Stimulated activated CD4-positive, alpha-beta T cell treated with anti-CD3 and anti-CD28 coated beads, TNF-alpha, amount 100 ng/mL, for 48 hours (primary cell): Measurements from ENCODE around the gene FRMD4B.

Experiments used
- DNase-seq, 3 donors: peaks; one replicate each; pipeline ENCODE4 v3.0.0-alpha.2; 2020; ENCODE audit warnings: low read depth in 3 of 3

The FRMD4B gene

DNA sequence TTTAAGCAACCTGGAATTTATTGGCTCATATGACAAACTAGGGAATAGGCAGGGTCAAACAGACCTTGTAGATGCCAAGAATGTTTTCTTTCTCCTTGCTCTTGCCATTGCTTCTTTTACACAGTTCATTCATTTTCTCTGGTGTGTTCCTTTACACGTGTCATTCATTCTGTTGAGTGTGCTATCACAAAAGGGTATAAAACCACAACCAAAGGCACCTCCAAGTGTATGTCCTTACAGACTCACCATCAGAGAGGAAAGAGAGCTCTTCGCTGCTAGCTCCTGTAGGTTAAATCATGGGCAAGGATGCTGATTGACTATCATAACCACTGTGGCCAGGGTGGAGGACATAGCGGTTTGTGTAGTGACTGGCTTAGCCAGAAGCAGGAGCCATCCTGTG is 19.2 kb upstream of the FRMD4B start:
- no peak for DNase-seq

DNA sequence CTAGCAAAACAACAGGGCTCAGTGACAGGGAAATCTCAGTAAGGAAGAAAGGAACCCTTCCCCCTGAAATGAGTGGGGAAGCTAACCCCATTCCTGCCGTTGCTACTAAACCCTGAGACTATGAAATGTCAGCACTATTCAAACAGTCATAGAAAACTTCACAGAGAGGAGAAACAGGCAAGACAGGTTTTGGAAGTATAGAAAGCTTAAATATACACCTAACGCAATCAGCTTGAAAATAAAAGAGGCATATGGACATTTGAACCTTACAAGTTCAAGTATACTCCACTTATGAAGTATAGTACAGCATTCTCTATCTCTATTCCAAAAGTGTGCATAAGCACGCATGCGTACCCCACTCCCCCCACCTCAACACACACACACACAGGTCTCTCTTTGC is 17.6 kb upstream of the FRMD4B start:
- no peak for DNase-seq

DNA sequence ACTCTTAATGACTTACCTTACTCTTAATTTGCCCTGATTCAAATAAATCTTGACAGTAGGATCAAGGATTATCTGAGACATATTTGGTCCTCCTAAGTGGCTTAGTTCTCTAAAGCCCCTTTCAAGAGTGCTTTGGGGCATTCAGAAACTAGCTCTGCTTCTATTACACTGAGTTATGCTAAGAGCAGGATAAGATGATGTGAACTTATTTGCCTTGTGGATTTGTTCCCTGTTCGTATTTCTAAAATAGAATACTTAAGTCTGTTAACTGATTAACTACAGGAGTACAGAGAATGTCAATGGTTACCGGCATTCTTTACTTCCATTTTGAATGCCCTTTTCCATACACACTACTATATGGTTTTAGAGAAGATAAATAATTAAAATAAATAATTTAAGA is 14.8 kb upstream of the FRMD4B start:
- no peak for DNase-seq

DNA sequence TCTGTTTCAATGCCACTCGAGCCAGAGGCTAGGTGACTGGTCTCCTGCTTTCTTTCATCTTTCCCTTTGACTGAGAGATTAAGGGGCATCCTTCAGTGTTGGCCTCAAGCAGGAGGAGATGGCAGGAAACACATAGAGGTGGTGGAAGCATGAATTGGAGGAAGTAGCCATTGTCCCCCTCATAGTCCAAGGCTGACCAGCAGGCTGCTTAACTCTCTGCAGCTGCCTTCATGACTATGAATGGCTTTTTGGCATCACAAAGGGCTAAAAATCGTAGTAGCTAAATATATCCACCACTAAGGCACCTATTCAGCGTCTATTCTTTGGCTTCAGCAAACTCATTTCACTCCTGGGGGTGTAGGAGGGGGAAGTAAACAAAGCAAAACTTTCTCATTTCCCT is 7.0 kb upstream of the FRMD4B start:
- DNase-seq, result no peak

DNA sequence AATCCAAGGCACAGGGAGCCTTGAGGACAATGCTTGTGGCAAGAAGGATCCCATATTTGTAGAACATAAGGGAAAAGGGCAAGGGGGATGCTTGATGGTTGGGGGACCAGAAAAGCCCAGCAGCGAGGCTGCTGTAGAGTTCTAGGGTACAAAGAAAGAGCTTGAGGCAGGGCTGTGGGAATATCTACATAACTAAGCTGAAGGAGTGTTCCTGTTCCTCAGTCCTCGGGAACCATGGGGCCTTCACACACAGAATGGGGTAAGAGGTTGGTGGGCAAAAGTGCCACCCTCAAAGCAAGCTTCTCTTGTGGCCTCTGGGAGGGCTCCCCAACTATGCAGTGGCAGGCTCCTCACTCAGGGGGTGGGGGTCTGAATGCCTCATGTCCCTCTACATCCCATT is 6.5 kb upstream of the FRMD4B start:
- DNase-seq, result no peak

DNA sequence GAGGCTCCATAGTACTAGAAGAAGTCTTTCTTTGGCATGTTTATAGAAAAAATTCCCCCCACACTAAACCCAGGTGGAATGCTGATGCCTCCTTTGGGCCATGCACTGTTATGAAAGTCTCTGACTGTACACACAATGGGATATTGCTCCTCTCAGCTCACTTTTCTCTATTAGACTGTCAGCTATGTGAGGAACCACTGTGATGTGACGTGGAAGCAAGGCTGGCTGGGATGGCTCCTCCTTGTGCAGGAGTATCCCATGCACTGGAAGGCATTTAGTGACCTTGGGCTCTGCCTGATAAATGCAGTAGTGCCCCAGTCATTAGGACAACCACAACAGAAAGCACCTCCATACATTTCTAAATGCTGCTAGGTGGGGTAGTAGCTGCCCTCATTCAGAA is 5.7 kb upstream of the FRMD4B start:
- no peak for DNase-seq

DNA sequence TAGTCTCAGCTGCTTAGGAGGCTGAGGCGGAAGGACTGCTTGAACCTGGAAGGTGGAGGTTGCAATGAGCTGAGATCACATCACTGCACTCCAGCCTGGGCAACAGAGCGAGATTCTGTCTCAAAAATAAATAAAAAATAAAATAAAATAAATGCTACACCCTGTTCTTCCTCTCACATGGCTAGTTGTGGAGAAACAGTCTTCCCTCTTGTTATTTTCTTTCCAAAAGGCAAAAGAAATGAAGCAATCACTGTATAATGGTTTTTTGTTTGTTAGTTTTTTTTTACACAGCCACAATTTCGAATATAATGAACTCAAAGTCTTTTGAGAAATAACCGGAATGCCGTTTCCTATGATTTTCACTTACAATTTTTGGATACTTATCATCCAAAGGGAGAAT is 4.9 kb upstream of the FRMD4B start:
- no peak for DNase-seq

DNA sequence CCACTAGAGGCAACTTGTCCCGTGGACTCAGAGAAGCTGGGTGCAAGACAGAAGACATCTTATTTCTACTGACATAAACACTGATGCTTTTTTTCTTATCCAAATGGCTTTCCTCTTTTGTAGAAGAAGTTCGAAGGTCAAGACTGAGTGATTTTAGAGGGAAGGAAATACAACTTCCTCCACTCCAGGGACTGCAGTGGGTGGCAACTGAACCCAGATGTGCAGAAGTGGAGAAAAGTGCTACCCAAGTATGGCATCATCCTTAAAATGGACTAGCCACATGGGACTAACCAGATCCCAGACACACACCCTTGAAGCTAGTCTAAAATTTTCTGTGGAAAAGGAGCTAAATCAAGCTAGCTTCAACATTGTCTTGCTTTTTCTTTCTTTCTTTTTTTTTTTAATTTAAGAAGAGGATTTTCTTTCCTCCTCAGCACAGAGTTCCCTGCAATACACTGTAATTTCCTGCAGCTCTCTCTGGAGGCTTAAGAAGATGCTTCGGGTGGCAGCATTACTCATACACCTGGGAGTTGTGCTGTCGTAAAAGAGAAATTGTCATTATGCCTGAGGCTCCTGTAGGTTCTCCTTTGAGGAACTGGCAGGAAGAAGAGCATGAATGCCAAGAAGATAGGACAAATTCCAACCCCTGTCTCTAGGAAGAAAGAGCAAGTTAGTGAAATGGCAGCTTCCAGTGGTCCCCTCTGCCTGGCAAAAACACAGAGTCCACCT is 3.8 kb upstream of the FRMD4B start:
- no peak for DNase-seq

DNA sequence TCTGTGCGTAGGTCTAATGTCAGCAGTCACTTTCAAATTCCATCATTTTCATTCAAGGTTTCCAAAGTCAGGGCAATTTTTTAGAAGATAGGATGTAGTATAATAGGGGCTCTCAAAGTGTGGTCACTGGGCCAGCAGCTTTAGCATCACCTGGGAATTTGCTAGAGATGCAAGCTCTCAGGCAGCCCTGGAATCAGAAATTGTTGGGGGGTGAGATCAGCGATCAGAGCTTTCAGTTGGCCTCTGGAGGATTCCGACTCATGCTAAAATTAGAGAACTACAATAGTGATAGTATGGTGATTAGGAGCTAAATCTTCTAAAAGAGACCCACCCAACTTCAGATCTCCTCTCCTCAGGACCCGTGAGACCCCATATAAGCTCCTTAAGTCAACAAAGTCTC is 2.4 kb upstream of the FRMD4B start:
- no peak for DNase-seq

DNA sequence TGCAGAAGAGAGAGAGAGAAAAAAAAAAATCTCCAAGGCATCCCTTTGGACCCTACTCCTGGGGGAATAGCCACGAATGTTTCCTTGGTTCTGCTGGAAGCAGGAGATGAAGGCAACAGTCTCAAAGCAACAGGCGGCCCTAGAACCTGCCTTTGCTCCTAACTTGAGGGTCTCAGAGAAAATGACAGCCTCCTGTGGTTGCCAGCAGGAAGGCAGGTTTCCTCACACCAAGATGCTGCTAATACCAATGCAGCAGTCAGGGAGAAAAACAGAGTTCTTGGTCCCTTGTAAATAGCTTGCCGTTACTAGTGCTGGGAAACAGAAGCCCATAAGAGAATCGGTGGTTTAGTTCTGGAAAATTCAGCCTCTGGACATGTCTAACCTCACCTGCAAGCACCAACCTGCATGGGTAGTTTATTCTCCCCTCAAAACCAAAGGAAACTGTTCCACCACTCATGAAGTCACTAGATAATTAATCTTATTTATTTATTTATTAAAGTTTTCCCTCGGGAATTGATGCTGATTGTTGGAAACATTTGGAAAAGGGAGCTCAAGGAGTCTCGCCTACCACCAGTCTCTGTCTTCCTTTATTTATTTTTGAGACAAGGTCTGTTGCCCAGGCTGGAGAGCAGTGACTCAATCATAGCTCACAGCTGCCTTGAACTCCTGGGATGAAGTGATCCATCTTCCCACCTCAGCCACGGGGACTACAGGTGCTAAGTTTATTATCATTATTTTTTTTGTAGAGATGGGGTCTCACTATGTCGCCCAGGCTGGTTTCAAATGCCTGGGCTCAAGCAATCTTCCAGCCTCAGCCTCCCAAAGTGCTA is 883 bp upstream of the FRMD4B start:
- DNase-seq, result no peak

DNA sequence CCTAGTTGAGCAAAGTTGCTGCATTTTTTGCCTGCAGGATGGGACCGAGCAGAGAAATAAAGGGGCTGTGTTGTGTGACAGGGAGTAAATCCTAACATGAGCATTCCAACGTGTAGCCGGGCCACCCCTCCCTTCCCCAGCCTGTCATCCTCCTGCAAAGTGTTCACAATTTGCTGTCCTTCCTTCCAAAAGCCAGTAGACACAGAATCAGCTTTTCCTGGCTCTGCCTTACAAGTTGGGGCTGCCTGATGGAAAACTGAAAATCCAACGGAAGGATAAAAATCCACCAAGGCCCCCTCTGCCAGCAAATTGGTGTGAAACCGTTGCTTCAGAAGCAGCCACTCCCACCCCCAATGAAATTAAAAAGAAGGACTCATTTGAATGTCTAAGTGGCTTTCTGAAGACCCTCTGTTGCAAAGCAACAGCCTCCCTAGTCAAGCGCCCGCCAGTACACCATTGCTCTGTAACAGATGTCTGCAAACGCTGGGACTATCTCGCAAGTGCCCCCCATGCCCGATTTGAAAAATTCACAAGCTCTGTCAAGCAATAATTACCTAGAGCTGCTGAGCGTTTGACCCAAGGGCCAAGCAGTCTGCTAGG is 665 bp downstream of the FRMD4B start:
- no peak for DNase-seq

DNA sequence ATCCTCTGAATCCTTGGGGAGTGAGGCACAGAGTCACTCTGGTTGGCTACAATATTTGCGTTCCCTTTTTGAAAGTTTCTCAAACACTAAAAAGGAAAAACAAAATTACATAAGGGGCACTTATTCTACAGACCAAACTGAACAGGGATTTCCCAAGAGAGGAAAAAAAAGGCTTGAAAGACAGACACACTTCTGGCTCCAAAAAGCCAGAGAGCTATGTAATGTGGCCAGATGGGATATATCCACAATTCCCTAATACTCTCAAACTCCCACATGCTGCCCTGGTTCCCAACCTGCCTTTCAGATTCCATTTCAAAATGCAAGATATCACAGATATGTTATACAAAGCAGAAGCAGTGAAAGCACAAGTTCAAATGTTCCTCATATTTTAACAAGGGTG is 1.6 kb downstream of the FRMD4B start:
- no peak for DNase-seq

DNA sequence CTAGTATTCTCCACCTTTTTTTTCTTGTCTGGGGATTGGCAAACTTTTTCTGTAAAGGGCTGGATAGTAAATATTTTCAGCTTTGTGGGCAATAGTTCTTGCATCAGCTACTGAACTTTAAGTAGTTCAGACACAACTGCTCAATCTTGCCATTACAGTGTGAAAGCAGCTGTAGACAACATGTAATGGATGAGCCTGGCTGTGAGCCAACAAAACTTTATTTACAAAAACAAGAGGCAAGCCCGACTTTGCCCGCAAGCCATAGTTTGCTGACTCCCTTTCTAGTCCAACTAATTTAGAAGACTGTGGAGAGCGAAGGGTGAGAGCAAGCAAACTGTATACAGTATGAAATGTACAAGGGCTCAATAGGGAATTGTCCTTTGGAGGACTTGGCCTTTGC is 6.2 kb downstream of the FRMD4B start:
- DNase-seq, result no peak

DNA sequence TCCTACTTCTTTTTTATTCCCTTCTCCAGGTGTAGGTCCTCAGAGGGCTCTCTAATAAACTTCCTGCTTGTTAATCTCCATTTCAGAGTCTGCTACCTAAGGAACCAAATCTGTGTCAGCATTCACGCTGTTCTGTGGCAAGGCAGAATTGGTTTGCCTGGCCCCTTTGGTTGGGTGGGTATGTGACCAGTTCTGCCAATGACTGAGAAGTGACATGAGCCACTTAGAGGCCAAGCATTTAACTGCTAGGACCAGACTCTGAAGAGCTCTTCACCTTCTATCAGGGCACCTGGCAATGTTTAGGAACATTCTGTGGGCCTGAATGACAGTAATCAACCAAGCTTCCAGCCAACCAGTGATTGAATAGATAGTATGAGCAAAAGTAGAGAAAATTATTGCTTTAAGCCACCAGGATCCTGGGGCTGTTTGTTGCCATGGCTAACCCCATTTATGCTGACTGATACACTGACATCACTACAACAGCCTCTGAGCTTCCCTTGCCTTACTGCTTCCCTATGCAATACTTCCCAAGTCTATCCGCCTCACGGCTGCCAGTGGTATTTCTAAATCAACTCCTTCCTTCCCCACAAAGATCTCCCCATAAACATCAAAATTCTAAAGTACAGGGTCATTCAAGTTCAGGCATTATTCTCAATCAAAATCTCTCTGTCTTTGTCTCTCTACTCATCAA is 7.6 kb downstream of the FRMD4B start:
- no peak for DNase-seq

DNA sequence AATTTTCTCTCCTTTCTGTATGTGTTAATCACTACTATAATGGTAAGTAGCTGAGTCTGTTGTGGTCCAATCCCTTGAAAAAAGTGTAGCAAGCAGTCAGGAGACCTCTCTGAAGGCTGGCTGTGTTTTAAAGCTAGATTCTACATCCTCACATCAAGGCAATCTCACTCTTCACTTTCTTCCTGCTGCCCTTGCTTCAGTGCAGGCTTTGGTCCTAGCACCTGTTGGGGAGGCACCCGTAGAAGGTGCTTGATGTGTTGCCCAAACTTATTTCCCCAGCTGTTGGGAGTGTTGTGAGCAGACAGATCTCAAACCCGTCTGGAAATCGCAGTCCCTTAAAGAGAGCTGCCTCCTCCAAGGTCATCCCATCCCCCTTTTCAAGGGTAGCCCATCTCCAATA is 8.6 kb downstream of the FRMD4B start:
- no peak for DNase-seq

DNA sequence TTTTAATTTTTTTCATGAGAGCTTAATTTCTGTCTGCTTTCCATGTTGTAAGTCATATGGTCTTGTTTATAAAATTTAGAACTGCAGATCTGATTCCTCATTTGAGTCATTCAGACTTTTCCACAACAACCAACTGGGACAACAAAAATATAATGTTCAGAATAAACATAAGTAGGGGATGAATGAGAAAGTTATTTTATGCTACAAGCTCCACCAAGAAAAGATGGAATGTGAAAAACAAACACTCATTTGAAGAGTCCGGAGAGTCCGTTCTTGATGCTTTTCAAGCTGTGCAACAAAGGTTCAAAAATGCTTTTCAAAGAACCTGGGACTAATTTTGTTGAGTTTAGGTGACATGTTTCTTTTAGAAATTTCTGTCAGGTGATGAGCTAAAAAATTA is 9.2 kb downstream of the FRMD4B start:
- DNase-seq, result no peak

DNA sequence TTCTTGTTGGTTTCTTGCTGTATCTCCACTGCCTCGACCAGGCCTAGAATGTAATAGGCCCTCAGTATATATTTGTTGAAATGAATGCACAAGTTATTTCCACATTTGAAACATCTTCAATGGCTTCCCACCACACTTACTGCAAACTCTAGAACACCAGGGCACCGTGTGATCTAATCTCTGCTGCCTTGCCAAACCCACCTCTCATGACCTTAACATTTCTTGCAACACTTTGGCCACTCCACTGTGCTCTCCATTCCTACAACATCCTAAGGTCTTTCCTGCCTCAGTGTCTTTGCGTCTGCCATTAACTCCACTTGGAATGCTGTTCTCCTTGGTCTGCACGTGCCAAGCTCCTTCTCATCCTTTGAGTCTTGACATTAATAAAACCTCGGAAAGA is 14.1 kb downstream of the FRMD4B start:
- DNase-seq, result no peak

DNA sequence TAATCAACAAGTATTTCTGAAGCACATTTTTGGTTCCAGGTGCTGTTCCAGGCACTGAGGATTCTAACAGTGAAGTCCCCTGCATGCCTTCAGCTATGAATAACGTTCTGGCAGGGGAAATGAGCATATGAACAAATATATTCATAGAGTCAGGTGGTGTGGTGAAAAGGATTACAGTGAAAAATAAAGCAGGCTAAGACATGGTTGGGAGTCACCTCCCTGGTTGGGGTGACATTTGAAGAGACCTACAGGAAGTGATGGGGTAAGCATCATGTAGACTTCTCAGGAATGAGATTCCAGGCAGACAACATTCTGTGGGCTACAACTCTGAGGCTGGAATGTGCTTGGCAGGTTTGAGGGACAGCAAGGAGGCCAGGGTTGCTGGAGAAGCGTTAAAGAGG is 15.0 kb downstream of the FRMD4B start:
- no peak for DNase-seq

DNA sequence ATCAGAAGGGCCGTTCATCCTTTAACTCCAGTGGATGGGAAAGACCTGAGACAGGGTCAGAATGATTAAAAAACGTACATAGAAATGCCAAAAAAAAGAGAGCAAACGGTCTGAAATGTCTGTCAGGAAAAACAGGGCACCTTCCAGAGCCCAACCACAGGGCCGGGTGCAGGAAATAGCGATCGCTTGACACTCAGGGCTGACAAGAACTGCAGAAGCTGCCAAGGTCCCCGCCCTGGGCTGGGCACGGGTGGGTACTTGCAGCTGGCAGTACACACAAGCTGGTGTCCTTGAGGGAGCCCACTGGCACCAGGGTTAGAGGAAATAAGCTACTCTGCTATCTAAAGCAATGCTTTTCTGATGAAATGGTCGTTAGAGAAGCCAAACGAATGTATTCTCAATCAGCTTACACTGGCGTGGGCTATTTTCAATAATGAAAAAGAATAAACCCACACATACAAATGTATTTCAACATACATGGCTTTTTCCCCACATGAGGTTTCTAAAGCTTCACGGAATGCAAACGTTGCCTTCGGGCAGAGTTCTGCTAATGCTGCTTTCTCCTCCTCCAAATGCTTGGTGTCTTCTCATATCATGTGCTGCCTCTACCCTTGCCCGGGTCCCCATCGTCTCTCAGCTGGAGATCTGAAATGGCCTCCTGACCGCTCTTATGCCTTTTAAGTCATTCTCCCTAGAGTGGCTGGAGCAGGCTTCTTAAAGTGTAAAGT is 15.6 kb downstream of the FRMD4B start:
- no peak for DNase-seq

DNA sequence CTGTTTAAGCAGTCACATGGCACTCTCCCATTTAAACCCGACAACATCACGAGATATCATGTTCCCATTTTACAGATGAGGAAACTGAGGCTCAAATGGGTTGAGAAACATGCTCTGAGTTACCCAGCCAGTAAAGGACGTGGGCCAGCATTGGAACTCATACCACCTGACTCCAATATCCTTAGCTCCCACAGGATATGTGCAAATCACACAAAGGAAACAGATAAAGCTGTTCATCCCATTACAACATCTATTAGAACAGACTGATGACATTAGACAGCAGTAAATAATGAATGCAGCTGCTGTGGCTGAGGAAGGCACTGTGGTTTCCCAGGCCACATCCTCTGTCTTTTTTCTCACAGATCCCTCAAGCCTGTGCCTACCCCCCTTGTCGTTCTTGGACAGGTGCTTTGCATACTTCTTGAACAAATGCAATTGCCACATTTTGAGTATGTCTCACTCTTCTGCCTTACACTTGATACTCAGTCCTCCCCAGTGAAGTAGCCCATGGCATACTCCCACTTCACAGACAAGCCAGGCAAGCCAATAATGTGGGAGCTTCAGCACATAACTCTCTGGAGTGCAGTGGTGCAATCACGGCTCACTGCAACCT is 17.7 kb downstream of the FRMD4B start:
- DNase-seq, result no peak

DNA sequence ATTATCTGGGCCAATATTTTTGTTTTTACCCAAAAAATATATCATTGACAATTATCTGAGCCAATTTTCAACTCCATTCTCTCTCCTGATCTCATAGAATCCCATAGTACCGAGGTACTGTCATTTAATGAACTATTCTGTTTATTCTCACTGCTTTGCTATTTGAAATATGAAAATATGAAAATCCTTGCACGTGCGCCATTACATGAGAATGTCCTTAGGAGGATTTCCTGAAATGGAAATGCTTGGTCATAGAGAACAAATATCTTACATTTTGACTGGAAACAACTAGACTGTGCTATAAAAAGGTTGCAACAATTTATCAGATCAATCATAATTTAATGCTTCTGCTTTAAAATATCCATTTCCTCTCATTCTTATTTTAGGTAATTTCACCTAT is 18.3 kb downstream of the FRMD4B start:
- DNase-seq, result no peak
